ENCODE data around the gene QPRT. TPM values are rescaled to one million over a fixed set of nuclear protein-coding genes. Genes with fewer than 3 reads are reported as not detected.
A peak's percentile ranks its signal among the peaks of the same experiment; 100 is the strongest.
"Not testable (repeated sequence)": the region's sequence is repeated elsewhere in the genome, so short reads cannot be mapped to it uniquely, and the experiment has no call there.

Gene QPRT
- total RNA-seq, 4 donors from 2014 or later: 16.7 to 54.3 (median 23.1) TPM

- Histone ChIP-seq H3K36me3 (no peaks in the 10 kb centered on the region), H3K9me3 (no peaks in the 10 kb centered on the region), H3K4me3 (no peak overlapping the region), H3K27ac (no peak overlapping the region), H3K27me3 (no peaks in the 10 kb centered on the region), H3K4me1 (no peaks in the 10 kb centered on the region)
- TF ChIP-seq POLR2A (IDR thresholded peaks at IDR 0.05): no peak
- TF ChIP-seq CTCF (IDR thresholded peaks at IDR 0.05): no peak
- no peak for DNase-seq
- intact Hi-C loops (cut with DNase I; ENCODE audit: low total_unique reads): no loop called here
Measured at GRCh38 chr16:29726845-29727377, 47.9 kb downstream of the QPRT start.

GRCh38 chr16:29727452-29727851 lies 48.5 kb downstream of the QPRT start:
- no peak for DNase-seq
- Histone ChIP-seq H3K4me1 (no peaks in the 10 kb centered on the region), H3K27ac (no peak overlapping the region), H3K9me3 (no peaks in the 10 kb centered on the region), H3K27me3 (no peaks in the 10 kb centered on the region), H3K4me3 (no peak overlapping the region), H3K36me3 (no peaks in the 10 kb centered on the region)
- TF ChIP-seq CTCF (IDR thresholded peaks at IDR 0.05) (no peak), POLR2A (IDR thresholded peaks at IDR 0.05) (no peak)
- intact Hi-C loops (cut with DNase I; ENCODE audit: low total_unique reads): no loop called here

- no peaks in the 10 kb centered on the region for H3K27me3 ChIP-seq
- TF ChIP-seq POLR2A (IDR thresholded peaks at IDR 0.05): no peak
- peak; percentile 33 to 54 (median 40) for TF ChIP-seq CTCF (IDR thresholded peaks at IDR 0.05)
- H3K36me3 ChIP-seq: no peaks in the 10 kb centered on the region
- intact Hi-C loops (cut with DNase I; ENCODE audit: low total_unique reads): no loop called here
- no peak overlapping the region for H3K27ac ChIP-seq
- DNase-seq: no peak
- no peak overlapping the region for H3K4me3 ChIP-seq
- no peaks in the 10 kb centered on the region for H3K4me1 ChIP-seq
- no peaks in the 10 kb centered on the region for H3K9me3 ChIP-seq
Measured at GRCh38 chr16:29729116-29729521, 50.1 kb downstream of the QPRT start.

- no peaks in the 10 kb centered on the region for H3K4me1 ChIP-seq
- H3K36me3 ChIP-seq: no peaks in the 10 kb centered on the region
- DNase-seq: no peak
- H3K4me3 ChIP-seq: no peak overlapping the region
- no peaks in the 10 kb centered on the region for H3K27me3 ChIP-seq
- intact Hi-C loops (cut with DNase I; ENCODE audit: low total_unique reads): no loop called here
- H3K9me3 ChIP-seq: no peaks in the 10 kb centered on the region
- no peak overlapping the region for H3K27ac ChIP-seq
- TF ChIP-seq CTCF (IDR thresholded peaks at IDR 0.05) (no peak), POLR2A (IDR thresholded peaks at IDR 0.05) (no peak)
Measured at GRCh38 chr16:29730649-29731048, 51.7 kb downstream of the QPRT start.

GRCh38 chr16:29731768-29732601 lies 53.0 kb downstream of the QPRT start:
- H3K4me3 ChIP-seq; DNase-seq; H3K36me3 ChIP-seq; H3K27me3 ChIP-seq; H3K4me1 ChIP-seq; H3K9me3 ChIP-seq; intact Hi-C loops (cut with DNase I; ENCODE audit: low total_unique reads); H3K27ac ChIP-seq: not testable (repeated sequence)

Data from uterus (tissue), 4 donors.